ENCODE data around the gene TRIM63. TPM values are rescaled to one million over a fixed set of nuclear protein-coding genes. Genes with fewer than 3 reads are reported as not detected.

Gene TRIM63
- total RNA-seq, 1 donor, result 0.36 TPM

GRCh38 chr1:26053718-26054560 is 13.5 kb downstream of the TRIM63 start:
- H3K4me3 ChIP-seq (ENCODE audit: insufficient read depth, low read length), result no peak overlapping the region
- no peaks in the 10 kb centered on the region for H3K79me2 ChIP-seq (ENCODE audit: insufficient read depth, low read length)
- H4K20me1 ChIP-seq (ENCODE audit: insufficient read depth, low read length), result no peaks in the 10 kb centered on the region
- H3K36me3 ChIP-seq (ENCODE audit: insufficient read depth, low read length), result no peaks in the 10 kb centered on the region
- H3K4me2 ChIP-seq (ENCODE audit: insufficient read depth, low read length), result no peak overlapping the region
- H2AFZ ChIP-seq (ENCODE audit: low read length), result no peak overlapping the region
- H3K27me3 ChIP-seq (ENCODE audit: insufficient read depth, low read length), result peaks cover 50% of the 10 kb centered on the region
- DNase-seq (ENCODE audit: insufficient read length, low spot score, missing footprints), result peak; percentile 77
- no peaks in the 10 kb centered on the region for H3K9me3 ChIP-seq (ENCODE audit: low read depth, low read length)
- H3K27ac ChIP-seq (ENCODE audit: low read depth, low read length), result no peak overlapping the region
- no peaks in the 10 kb centered on the region for H3K4me1 ChIP-seq (ENCODE audit: insufficient read depth, low read length)
- TF ChIP-seq, protein P1, sequence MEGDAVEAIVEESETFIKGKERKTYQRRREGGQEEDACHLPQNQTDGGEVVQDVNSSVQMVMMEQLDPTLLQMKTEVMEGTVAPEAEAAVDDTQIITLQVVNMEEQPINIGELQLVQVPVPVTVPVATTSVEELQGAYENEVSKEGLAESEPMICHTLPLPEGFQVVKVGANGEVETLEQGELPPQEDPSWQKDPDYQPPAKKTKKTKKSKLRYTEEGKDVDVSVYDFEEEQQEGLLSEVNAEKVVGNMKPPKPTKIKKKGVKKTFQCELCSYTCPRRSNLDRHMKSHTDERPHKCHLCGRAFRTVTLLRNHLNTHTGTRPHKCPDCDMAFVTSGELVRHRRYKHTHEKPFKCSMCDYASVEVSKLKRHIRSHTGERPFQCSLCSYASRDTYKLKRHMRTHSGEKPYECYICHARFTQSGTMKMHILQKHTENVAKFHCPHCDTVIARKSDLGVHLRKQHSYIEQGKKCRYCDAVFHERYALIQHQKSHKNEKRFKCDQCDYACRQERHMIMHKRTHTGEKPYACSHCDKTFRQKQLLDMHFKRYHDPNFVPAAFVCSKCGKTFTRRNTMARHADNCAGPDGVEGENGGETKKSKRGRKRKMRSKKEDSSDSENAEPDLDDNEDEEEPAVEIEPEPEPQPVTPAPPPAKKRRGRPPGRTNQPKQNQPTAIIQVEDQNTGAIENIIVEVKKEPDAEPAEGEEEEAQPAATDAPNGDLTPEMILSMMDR (IDR thresholded peaks at IDR 0.05; ENCODE audit: extremely low read depth, low read depth, low read length), result no peak

GRCh38 chr1:26050248-26050640 is 17.2 kb downstream of the TRIM63 start:
- TF ChIP-seq, protein P1 (IDR thresholded peaks at IDR 0.05; ENCODE audit: extremely low read depth, low read depth, low read length), result no peak
- Histone ChIP-seq H4K20me1 (ENCODE audit: insufficient read depth, low read length) (no peaks in the 10 kb centered on the region), H3K4me1 (ENCODE audit: insufficient read depth, low read length) (no peaks in the 10 kb centered on the region), H3K27me3 (ENCODE audit: insufficient read depth, low read length) (peaks cover 69% of the 10 kb centered on the region), H3K79me2 (ENCODE audit: insufficient read depth, low read length) (no peaks in the 10 kb centered on the region), H2AFZ (ENCODE audit: low read length) (no peak overlapping the region), H3K27ac (ENCODE audit: low read depth, low read length) (no peak overlapping the region), H3K4me3 (ENCODE audit: insufficient read depth, low read length) (no peak overlapping the region), H3K4me2 (ENCODE audit: insufficient read depth, low read length) (no peak overlapping the region), H3K36me3 (ENCODE audit: insufficient read depth, low read length) (no peaks in the 10 kb centered on the region), H3K9me3 (ENCODE audit: low read depth, low read length) (no peaks in the 10 kb centered on the region)
- DNase-seq (ENCODE audit: insufficient read length, low spot score, missing footprints), result no peak

DNA sequence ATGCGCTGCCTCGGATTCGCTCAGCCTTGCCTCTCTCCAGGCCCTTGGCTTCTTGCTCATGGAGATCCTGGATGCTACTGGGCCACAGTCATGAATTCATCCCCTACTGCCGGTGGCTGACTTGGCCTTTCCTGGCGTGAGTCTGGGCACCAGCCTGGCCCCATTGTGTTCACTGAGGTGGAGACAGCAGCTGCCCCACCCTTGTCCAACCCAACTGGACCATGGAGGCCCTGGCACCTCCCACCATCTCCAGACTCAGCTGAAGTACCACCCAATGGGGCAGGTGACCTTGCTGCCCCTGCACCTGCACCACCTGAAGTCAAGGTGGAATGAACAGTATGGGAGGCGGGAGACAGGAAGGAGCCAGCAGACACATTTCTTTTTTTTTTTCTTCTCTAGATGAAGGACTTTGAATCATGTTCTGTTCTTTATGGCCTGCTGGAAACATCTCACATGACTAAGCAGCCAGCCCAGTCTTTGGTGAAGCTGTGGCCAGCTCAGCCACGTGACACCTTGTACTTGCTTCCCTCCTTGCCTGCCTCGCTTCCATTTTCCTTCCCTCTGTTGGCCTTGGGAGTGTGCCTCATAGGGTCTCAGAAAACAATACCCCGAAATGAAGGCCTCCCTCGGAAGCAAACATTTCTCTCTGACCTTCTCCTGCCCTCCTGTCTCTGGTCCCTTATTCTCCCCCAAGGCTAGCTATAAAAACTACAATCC is 17.7 kb downstream of the TRIM63 start:
- Histone ChIP-seq H3K9me3 (ENCODE audit: low read depth, low read length) (no peaks in the 10 kb centered on the region), H2AFZ (ENCODE audit: low read length) (no peak overlapping the region), H3K27ac (ENCODE audit: low read depth, low read length) (no peak overlapping the region), H3K4me3 (ENCODE audit: insufficient read depth, low read length) (no peak overlapping the region), H3K4me1 (ENCODE audit: insufficient read depth, low read length) (no peaks in the 10 kb centered on the region), H3K36me3 (ENCODE audit: insufficient read depth, low read length) (no peaks in the 10 kb centered on the region), H3K4me2 (ENCODE audit: insufficient read depth, low read length) (no peak overlapping the region), H3K79me2 (ENCODE audit: insufficient read depth, low read length) (no peaks in the 10 kb centered on the region), H4K20me1 (ENCODE audit: insufficient read depth, low read length) (no peaks in the 10 kb centered on the region), H3K27me3 (ENCODE audit: insufficient read depth, low read length) (peaks cover 72% of the 10 kb centered on the region)
- DNase-seq (ENCODE audit: insufficient read length, low spot score, missing footprints), result peak; percentile 91
- TF ChIP-seq, protein P1 (IDR thresholded peaks at IDR 0.05; ENCODE audit: extremely low read depth, low read depth, low read length), result no peak

GRCh38 chr1:26047278-26047874 is 20.1 kb downstream of the TRIM63 start:
- H2AFZ ChIP-seq (ENCODE audit: low read length), result no peak overlapping the region
- TF ChIP-seq, protein P1 (IDR thresholded peaks at IDR 0.05; ENCODE audit: extremely low read depth, low read depth, low read length), result no peak
- no peak overlapping the region for H3K4me2 ChIP-seq (ENCODE audit: insufficient read depth, low read length)
- peak; percentile 36 for DNase-seq (ENCODE audit: insufficient read length, low spot score, missing footprints)
- H3K4me1 ChIP-seq (ENCODE audit: insufficient read depth, low read length), result no peaks in the 10 kb centered on the region
- H3K4me3 ChIP-seq (ENCODE audit: insufficient read depth, low read length), result no peak overlapping the region
- no peaks in the 10 kb centered on the region for H3K36me3 ChIP-seq (ENCODE audit: insufficient read depth, low read length)
- H3K9me3 ChIP-seq (ENCODE audit: low read depth, low read length), result no peaks in the 10 kb centered on the region
- no peaks in the 10 kb centered on the region for H4K20me1 ChIP-seq (ENCODE audit: insufficient read depth, low read length)
- H3K79me2 ChIP-seq (ENCODE audit: insufficient read depth, low read length), result no peaks in the 10 kb centered on the region
- H3K27ac ChIP-seq (ENCODE audit: low read depth, low read length), result no peak overlapping the region
- peaks cover 81% of the 10 kb centered on the region for H3K27me3 ChIP-seq (ENCODE audit: insufficient read depth, low read length)
